ENCODE results near the gene UBXN11. TPM values are rescaled to one million over a fixed set of nuclear protein-coding genes. Genes with fewer than 3 reads are reported as not detected.

Gene UBXN11
- polyA plus RNA-seq, 1 of the 3 experiments (the other 2 are of a cell fraction): 30.6 TPM

DNA sequence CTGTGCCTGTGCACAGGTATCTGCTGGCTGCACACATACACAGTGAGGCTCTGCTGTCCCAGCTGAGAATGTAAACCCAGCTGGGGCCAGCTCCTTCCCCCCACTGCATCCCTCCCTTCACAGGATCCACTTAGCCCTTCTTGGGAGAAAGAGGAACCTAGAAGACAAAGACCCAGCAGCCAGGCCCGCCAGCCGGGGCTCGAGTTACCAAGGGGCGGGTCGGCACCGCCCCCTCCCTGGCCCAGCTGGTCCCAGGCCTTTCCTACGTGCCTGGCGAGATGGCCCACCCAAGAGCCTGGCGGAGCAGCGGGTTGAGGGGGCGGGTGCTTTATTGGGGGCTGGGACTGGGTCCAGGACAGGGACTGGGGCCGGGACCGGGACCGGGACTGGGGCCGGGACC, 24.5 kb downstream of the UBXN11 start:
- Histone ChIP-seq H3K4me2 (peak overlapping the region; percentile 95), H3K9ac (no peak overlapping the region), H3F3A (replicated peaks; ENCODE audit: insufficient read depth) (peaks cover 39% of the 10 kb centered on the region), H3K79me2 (ENCODE audit: insufficient read depth) (peaks cover 54% of the 10 kb centered on the region), H2AFZ (ENCODE audit: low read depth) (no peak overlapping the region), H4K20me1 (ENCODE audit: insufficient read depth) (peaks cover 33% of the 10 kb centered on the region), H3K9me3 (no peaks in the 10 kb centered on the region), H3K4me1 (ENCODE audit: control insufficient read depth in 1 of 2, insufficient read depth in 2 of 2, low read depth in 1 of 2, low read length in 1 of 2) (peaks cover 26 to 59% of the 10 kb centered on the region in 2 experiments; a peak in 3 of 4 replicates), H3K9me2 (no peaks in the 10 kb centered on the region), H3K27me3 (ENCODE audit: insufficient read depth) (no peaks in the 10 kb centered on the region), H3K27ac (ENCODE audit: low read depth in 2 of 2, low read length in 1 of 2) (peak overlapping the region in 1 of 2 experiments; percentile 87; a peak in 1 of 4 replicates), H3K36me3 (replicated peaks in 1 of 2; ENCODE audit: control insufficient read depth in 1 of 2, insufficient read depth in 2 of 2, low read length in 1 of 2) (peaks cover 9 to 22% of the 10 kb centered on the region in 2 experiments), H3K4me3 (ENCODE audit: low read depth in 2 of 2, low read length in 1 of 2) (peak overlapping the region in 1 of 2 experiments; percentile 85; a peak in 1 of 4 replicates)
- no peak for DNase-seq
- no peak for TF ChIP-seq NRF1 (IDR thresholded peaks at IDR 0.05; ENCODE audit: low read depth, low read length)
- no peak for TF ChIP-seq TCF12 (IDR thresholded peaks at IDR 0.05)
- TF ChIP-seq, protein P1, sequence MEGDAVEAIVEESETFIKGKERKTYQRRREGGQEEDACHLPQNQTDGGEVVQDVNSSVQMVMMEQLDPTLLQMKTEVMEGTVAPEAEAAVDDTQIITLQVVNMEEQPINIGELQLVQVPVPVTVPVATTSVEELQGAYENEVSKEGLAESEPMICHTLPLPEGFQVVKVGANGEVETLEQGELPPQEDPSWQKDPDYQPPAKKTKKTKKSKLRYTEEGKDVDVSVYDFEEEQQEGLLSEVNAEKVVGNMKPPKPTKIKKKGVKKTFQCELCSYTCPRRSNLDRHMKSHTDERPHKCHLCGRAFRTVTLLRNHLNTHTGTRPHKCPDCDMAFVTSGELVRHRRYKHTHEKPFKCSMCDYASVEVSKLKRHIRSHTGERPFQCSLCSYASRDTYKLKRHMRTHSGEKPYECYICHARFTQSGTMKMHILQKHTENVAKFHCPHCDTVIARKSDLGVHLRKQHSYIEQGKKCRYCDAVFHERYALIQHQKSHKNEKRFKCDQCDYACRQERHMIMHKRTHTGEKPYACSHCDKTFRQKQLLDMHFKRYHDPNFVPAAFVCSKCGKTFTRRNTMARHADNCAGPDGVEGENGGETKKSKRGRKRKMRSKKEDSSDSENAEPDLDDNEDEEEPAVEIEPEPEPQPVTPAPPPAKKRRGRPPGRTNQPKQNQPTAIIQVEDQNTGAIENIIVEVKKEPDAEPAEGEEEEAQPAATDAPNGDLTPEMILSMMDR (IDR thresholded peaks at IDR 0.05): no peak
- TF ChIP-seq, protein P2, sequence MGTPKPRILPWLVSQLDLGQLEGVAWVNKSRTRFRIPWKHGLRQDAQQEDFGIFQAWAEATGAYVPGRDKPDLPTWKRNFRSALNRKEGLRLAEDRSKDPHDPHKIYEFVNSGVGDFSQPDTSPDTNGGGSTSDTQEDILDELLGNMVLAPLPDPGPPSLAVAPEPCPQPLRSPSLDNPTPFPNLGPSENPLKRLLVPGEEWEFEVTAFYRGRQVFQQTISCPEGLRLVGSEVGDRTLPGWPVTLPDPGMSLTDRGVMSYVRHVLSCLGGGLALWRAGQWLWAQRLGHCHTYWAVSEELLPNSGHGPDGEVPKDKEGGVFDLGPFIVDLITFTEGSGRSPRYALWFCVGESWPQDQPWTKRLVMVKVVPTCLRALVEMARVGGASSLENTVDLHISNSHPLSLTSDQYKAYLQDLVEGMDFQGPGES (IDR thresholded peaks at IDR 0.05; ENCODE audit: low read depth, low read length): no peak
- no peak for TF ChIP-seq FOXJ3 (CRISPR knock-in tag; IDR thresholded peaks at IDR 0.05)
- ChIA-PET POLR2A (no interaction called here), CTCF (interaction anchor here (0.6 to 9.5 kb wide), 3 partner anchors 36 to 135 kb away, joined by 3 to 204 read pairs (median 25); partner anchors contain the start of gene CD52)
- 52% methylated on average over 6 of the region's 15 CpGs for WGBS (ENCODE audit: low lambda C conversion rate)

DNA sequence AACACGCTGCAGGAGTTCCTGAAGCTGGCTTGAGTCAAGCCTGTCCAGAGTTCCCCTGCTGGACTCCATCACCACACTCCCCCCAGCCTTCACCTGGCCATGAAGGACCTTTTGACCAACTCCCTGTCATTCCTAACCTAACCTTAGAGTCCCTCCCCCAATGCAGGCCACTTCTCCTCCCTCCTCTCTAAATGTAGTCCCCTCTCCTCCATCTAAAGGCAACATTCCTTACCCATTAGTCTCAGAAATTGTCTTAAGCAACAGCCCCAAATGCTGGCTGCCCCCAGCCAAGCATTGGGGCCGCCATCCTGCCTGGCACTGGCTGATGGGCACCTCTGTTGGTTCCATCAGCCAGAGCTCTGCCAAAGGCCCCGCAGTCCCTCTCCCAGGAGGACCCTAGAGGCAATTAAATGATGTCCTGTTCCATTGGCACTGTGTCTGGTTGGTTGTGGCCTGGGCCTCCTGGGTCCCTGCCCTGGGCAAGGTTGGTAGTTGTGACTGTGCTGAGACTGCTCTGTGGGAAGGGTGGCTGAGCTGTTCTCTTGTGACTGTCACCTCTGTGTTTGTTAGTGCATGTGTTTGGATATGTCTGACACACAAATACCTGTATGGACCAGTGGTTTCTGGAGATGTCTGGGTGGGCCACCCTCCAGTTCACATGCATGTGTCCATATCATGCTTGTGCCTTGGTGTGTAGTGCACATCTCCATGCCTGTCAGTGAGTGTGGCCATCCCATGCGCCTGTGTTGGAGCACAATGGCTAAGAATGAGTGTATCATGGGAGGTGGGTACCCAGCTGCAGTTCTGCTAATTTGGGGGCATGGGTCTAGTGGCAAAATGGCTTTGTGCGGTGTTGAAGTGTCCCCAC, 25.1 kb downstream of the UBXN11 start:
- H3K4me3 ChIP-seq (ENCODE audit: low read depth in 2 of 2, low read length in 1 of 2): peak overlapping the region; percentile 85 to 95
- H4K20me1 ChIP-seq (ENCODE audit: insufficient read depth): peaks cover 33% of the 10 kb centered on the region
- H3K4me2 ChIP-seq: peak overlapping the region; percentile 95
- 100% methylated on average over 3 of the region's 5 CpGs for WGBS (ENCODE audit: low lambda C conversion rate)
- H3K27ac ChIP-seq (ENCODE audit: low read depth in 2 of 2, low read length in 1 of 2): peak overlapping the region in 1 of 2 experiments; percentile 87; a peak in 2 of 4 replicates
- H3K79me2 ChIP-seq (ENCODE audit: insufficient read depth): peaks cover 54% of the 10 kb centered on the region
- H3K4me1 ChIP-seq (ENCODE audit: control insufficient read depth in 1 of 2, insufficient read depth in 2 of 2, low read depth in 1 of 2, low read length in 1 of 2): peaks cover 28 to 65% of the 10 kb centered on the region in 2 experiments; a peak in 3 of 4 replicates
- no peaks in the 10 kb centered on the region for H3K27me3 ChIP-seq (ENCODE audit: insufficient read depth)
- no peaks in the 10 kb centered on the region for H3K9me3 ChIP-seq
- DNase-seq: no peak
- H3K9me2 ChIP-seq: no peaks in the 10 kb centered on the region
- peaks cover 9 to 26% of the 10 kb centered on the region in 2 experiments for H3K36me3 ChIP-seq (replicated peaks in 1 of 2; ENCODE audit: control insufficient read depth in 1 of 2, insufficient read depth in 2 of 2, low read length in 1 of 2)
- peaks cover 45% of the 10 kb centered on the region for H3F3A ChIP-seq (replicated peaks; ENCODE audit: insufficient read depth)
- TF ChIP-seq, protein P3, sequence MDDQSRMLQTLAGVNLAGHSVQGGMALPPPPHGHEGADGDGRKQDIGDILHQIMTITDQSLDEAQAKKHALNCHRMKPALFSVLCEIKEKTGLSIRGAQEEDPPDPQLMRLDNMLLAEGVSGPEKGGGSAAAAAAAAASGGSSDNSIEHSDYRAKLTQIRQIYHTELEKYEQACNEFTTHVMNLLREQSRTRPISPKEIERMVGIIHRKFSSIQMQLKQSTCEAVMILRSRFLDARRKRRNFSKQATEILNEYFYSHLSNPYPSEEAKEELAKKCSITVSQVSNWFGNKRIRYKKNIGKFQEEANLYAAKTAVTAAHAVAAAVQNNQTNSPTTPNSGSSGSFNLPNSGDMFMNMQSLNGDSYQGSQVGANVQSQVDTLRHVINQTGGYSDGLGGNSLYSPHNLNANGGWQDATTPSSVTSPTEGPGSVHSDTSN (IDR thresholded peaks at IDR 0.05): peak; percentile 20; the same call in 1 of the 2 replicates
- no peak for TF ChIP-seq RAD21 (IDR thresholded peaks at IDR 0.05; ENCODE audit: low read length)
- TF ChIP-seq, protein P4, sequence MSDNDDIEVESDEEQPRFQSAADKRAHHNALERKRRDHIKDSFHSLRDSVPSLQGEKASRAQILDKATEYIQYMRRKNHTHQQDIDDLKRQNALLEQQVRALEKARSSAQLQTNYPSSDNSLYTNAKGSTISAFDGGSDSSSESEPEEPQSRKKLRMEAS (IDR thresholded peaks at IDR 0.05; ENCODE audit: low read depth): no peak
- H2AFZ ChIP-seq (ENCODE audit: low read depth): no peak overlapping the region
- ChIA-PET POLR2A (interaction anchor here (1.8 to 2.3 kb wide), 2 partner anchors 8 to 41 kb away, joined by 5 to 10 read pairs; no protein-coding TSS in a partner anchor), CTCF (interaction anchor here (0.6 to 9.5 kb wide), 5 partner anchors 14 to 136 kb away, joined by 3 to 204 read pairs (median 15); partner anchors contain the start of gene CD52)
- peak overlapping the region; percentile 81; the same call in 1 of the 2 replicates for H3K9ac ChIP-seq
